KMS-11 (cell line): Measurements from ENCODE around the gene HDLBP.

Experiments used
- H2AFZ ChIP-seq: fragments of 200-600 bp; sonication (generic); 2 replicates; pipeline ENCODE4 v1.6.1; 2016; ENCODE audit warnings: antibody characterized with exemption, mixed run types, low read depth
- H3K27ac ChIP-seq: fragments of 200-600 bp; sonication (generic); 2 replicates; pipeline ENCODE4 v1.6.1; 2016; ENCODE audit warnings: mild to moderate bottlenecking, mixed run types
- H3K27me3 ChIP-seq: fragments of 200-600 bp; sonication (generic); 2 replicates; pipeline ENCODE4 v1.6.1; 2017; ENCODE audit warnings: mild to moderate bottlenecking, low read depth, mixed run types, moderate library complexity; ENCODE audit not compliant: insufficient read depth
- H3K36me3 ChIP-seq: fragments of 200-600 bp; sonication (generic); 2 replicates; pipeline ENCODE4 v1.6.1; 2017; ENCODE audit warnings: mild to moderate bottlenecking, mixed run types; ENCODE audit not compliant: insufficient read depth
- H3K4me1 ChIP-seq: fragments of 200-600 bp; sonication (generic); 2 replicates; pipeline ENCODE4 v1.6.1; 2016; ENCODE audit warnings: mild to moderate bottlenecking, low read depth, mixed run types; ENCODE audit not compliant: poor library complexity, severe bottlenecking
- H3K4me2 ChIP-seq: fragments of 200-600 bp; sonication (generic); 2 replicates; pipeline ENCODE4 v1.7.0; 2016; ENCODE audit warnings: mild to moderate bottlenecking, mixed run types
- H3K4me3 ChIP-seq: fragments of 200-600 bp; sonication (generic); IDR thresholded peaks from 2 replicates; pipeline ENCODE4 v1.6.1; 2017; ENCODE audit warnings: low read depth, low read length, mixed read lengths; ENCODE audit not compliant: insufficient read depth
- H3K79me2 ChIP-seq: fragments of 200-600 bp; sonication (generic); 2 replicates; pipeline ENCODE4 v1.6.1; 2016; ENCODE audit warnings: low read depth, mixed run types; ENCODE audit not compliant: insufficient read depth
- H3K9ac ChIP-seq: fragments of 200-600 bp; sonication (generic); 2 replicates; pipeline ENCODE4 v1.6.1; 2016; ENCODE audit warnings: mild to moderate bottlenecking, mixed run types
- H4K20me1 ChIP-seq: fragments of 200-600 bp; sonication (generic); 2 replicates; pipeline ENCODE4 v1.6.1; 2016; ENCODE audit warnings: mild to moderate bottlenecking, mixed run types; ENCODE audit not compliant: insufficient read depth
- TF ChIP-seq, protein P1 (sequence below): fragments of 200-600 bp; sonication (generic); conservative IDR thresholded peaks from 2 replicates; pipeline ENCODE4 v1.6.1; 2017; ENCODE audit warnings: low read depth, mild to moderate bottlenecking, antibody characterized with exemption, low read length, moderate library complexity, mixed read lengths

Gene HDLBP

DNA sequence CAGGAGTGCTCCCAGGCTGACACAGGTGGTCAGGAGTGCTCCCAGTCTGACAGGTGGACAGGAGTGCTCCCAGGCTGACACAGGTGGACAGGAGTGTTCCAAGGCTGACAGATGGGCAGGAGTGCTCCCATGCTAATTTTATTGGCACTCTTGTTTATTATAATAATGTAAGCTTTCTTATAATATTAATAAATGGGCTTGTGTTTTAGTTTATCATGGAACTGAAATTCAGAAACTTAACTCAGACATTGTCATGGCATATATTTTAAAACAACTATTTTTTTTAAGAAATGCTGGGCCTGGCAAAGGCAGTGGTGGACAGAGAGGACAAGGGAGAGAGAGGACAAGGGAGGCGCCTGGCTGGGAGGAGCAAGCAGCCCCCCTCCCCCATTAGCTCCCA is 108.3 kb downstream of the HDLBP start:
- H3K4me2 ChIP-seq, result no peak overlapping the region
- no peak overlapping the region for H3K9ac ChIP-seq
- H4K20me1 ChIP-seq, result no peaks in the 10 kb centered on the region
- peaks cover 37% of the 10 kb centered on the region for H3K27me3 ChIP-seq
- no peaks in the 10 kb centered on the region for H3K36me3 ChIP-seq
- H3K79me2 ChIP-seq, result no peaks in the 10 kb centered on the region
- no peak overlapping the region for H2AFZ ChIP-seq
- H3K4me1 ChIP-seq, result no peaks in the 10 kb centered on the region
- TF ChIP-seq, protein P1, sequence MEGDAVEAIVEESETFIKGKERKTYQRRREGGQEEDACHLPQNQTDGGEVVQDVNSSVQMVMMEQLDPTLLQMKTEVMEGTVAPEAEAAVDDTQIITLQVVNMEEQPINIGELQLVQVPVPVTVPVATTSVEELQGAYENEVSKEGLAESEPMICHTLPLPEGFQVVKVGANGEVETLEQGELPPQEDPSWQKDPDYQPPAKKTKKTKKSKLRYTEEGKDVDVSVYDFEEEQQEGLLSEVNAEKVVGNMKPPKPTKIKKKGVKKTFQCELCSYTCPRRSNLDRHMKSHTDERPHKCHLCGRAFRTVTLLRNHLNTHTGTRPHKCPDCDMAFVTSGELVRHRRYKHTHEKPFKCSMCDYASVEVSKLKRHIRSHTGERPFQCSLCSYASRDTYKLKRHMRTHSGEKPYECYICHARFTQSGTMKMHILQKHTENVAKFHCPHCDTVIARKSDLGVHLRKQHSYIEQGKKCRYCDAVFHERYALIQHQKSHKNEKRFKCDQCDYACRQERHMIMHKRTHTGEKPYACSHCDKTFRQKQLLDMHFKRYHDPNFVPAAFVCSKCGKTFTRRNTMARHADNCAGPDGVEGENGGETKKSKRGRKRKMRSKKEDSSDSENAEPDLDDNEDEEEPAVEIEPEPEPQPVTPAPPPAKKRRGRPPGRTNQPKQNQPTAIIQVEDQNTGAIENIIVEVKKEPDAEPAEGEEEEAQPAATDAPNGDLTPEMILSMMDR, result no peak
- H3K27ac ChIP-seq, result no peak overlapping the region
- H3K4me3 ChIP-seq, result no peak overlapping the region

DNA sequence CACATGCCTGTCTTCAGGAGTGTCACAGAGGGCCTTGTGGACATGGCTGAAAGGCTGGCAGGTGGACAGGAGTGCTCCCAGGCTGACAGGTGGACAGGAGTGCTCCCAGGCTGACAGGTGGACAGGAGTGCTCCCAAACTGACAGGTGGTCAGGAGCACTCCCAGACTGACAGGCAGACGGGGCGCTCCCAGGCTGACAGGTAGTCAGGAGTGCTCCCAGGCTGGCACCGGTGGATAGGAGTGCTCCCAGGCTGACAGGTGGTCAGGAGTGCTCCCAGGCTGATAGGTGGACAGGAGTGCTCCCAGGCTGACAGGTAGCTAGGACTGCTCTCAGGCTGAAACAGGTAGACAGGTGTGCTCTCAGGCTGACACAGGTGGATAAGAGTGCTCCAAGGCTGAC is 110.4 kb downstream of the HDLBP start:
- Histone ChIP-seq H4K20me1 (no peaks in the 10 kb centered on the region), H3K27me3 (peaks cover 20% of the 10 kb centered on the region), H3K4me1 (no peaks in the 10 kb centered on the region), H3K27ac (no peak overlapping the region), H3K36me3 (no peaks in the 10 kb centered on the region), H3K79me2 (no peaks in the 10 kb centered on the region), H3K9ac (no peak overlapping the region), H3K4me3 (no peak overlapping the region), H3K4me2 (no peak overlapping the region), H2AFZ (no peak overlapping the region)
- TF ChIP-seq, protein P1, result no peak

DNA sequence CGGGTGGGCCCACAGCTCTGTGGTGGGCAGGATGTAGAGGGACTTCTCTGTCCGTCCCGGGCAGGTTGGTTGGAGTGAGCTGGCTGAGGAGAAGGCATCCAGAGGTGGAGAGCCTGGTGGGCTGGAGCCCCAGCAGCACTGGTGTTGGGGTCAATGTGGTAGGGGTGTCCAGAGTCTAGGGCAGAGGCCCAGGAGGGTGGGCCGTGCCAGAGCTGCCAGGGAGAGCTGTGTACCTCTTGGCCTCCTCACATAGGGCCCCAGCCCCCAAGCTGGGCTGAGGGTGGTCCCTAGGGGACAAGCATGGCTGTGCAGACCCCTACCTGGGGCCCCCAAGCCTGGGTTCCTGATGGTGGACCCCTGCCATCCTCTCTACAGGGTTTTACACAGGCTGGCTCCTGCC is 111.0 kb downstream of the HDLBP start:
- TF ChIP-seq, protein P1, result no peak
- Histone ChIP-seq H3K27ac (no peak overlapping the region), H3K4me3 (no peak overlapping the region), H3K4me2 (no peak overlapping the region), H3K4me1 (no peaks in the 10 kb centered on the region), H3K79me2 (no peaks in the 10 kb centered on the region), H2AFZ (no peak overlapping the region), H3K9ac (no peak overlapping the region), H3K36me3 (no peaks in the 10 kb centered on the region), H4K20me1 (no peaks in the 10 kb centered on the region), H3K27me3 (peaks cover 14% of the 10 kb centered on the region)

DNA sequence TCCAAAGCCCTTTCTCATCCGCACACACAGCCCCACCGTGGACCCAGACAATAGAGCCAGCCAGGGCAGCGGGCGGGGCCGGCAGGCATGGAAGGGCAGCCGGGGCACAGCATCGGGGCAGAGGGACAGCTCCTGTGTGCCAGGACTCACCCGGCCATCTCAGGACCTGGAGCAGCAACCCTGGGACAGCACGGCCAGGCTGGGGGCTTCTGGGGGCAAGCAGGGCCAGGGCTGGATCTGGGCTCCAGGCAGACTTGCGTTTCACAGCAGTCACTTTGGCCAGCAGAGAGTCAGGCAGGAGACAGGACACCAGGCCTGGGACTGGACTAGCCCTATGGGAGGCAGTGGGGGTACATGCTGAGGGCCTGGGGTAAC is 111.5 kb downstream of the HDLBP start:
- Histone ChIP-seq H4K20me1 (no peaks in the 10 kb centered on the region), H2AFZ (no peak overlapping the region), H3K79me2 (no peaks in the 10 kb centered on the region), H3K9ac (no peak overlapping the region), H3K27ac (no peak overlapping the region), H3K36me3 (no peaks in the 10 kb centered on the region), H3K4me2 (no peak overlapping the region), H3K4me1 (no peaks in the 10 kb centered on the region), H3K4me3 (no peak overlapping the region), H3K27me3 (peaks cover 11% of the 10 kb centered on the region)
- TF ChIP-seq, protein P1, result no peak
